Measurements from ENCODE around the gene TSHZ2. TPM values are rescaled to one million over a fixed set of nuclear protein-coding genes. Genes with fewer than 3 reads are reported as not detected.

Gene TSHZ2
- total RNA-seq, 1 donor from 2014 or later: 0.27 TPM

DNA sequence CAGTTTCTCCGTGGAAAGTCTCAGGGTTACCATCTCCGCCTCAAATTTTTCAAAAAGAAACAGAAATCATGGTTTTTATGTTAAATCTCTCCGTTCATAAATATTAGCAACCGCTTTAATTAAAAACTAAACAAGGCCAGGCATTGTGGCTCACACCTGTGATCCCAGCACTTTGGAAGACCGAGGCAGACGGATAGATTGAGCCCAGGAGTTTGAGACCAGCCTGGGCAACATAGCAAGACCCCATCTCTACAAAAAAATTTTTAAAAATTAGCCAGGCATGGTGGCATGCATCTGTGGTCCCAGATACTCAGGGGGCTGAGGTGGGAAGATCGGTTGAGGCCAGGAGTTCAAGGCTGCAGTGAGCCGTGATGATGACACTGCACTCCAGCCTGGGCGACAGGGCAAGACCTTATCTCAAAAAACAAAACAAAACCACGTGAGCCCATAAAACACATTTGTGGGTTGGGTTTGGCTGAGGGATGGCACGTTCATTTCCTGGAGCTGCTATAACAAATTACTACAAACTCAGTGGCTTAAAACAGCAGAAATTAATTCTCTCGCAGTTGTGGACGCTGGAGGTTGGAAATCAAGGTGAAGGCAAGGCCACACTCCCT, 398.3 kb downstream of the TSHZ2 start:
- DNase-seq (ENCODE audit: low read depth): no peak

DNA sequence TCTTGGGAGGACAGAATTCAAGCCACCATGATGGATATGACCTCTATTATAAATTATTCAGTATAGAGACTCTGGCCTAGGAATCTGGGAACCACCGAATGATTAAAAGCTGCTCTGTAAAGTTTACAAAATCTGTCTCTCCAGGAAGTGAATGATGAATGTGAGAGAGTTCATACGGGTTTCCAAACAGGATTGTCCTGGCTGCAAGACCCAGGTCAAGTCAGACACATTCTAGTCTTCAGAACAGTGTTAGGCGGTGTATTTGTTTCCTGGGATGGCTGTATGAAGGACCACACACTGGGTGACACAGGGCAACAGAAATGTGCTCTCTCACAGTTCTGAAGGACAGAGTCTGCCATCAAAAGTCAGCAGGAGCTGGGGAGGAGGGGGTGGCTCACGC, 399.1 kb downstream of the TSHZ2 start:
- no peak for DNase-seq (ENCODE audit: low read depth)

DNA sequence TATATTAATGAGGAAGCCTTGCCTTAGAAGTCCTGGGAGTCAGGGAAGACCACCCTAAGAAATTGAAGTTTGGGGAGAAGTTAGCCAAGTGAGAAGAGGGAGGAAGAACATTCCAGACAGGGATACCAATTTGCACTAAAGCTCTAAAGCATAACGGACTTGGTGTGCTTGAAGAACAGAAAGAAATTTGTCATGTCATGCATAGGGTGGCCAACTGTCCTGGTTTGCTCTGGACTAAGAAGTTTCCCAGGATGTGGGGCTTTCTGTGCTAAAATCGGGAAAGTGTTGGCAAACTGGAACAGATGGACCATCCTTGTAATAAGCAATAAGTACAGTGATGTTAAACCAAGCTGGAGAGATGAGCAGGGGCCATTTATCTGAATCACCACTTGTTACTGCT, 403.9 kb downstream of the TSHZ2 start:
- DNase-seq (ENCODE audit: low read depth): no peak

DNA sequence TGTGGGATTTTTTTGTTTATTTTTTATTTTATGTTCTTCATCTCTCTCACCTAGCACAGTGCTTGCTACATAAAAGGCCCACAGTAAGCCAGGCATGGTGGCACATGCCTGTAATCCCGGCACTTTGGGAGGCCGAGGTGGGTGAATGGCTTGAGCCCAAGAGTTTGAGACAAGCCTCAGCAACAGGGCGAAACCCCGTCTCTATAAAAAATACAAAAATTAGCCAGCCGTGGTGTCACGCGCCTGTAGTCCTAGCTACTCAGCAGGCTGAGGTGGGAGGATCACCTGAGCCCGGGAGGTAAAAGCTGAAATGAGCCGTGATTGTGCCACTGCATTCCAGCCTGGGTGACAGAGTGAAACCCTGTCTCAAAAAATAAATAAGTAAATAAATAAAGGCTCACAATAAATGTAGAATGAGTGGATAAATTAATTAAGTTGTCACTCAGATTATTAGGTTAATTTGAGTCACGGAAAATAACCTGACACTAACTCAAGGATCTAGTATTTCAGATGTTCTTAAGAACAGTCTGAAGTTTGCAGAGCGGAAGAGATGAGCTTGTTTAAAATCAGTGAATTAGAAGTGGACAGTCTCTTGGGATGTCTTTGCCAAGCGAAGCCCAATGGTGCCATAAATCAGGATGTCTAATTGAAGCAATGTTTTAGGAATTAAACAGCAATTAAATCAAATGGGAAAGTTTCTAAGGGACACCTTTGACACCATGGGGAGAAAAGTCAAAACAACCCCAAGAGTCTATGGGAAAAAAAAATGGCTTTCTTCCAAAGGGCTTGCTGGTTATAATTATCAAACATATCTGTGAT, 407.1 kb downstream of the TSHZ2 start:
- DNase-seq (ENCODE audit: low read depth): no peak

DNA sequence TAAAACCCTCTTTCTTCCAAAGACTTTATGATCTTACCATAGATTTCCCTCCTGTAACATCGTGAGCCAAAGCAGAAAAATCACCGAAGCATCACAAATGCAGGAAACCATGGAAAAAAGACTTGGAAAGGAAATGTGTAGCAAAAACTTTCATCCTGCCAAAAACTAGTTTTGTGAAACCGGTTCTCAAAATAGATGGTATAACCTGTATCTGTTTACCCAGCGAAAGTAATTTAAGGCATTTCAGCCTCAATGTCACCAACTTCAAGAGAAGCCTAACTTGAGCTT, 407.6 kb downstream of the TSHZ2 start:
- DNase-seq (ENCODE audit: low read depth): no peak

DNA sequence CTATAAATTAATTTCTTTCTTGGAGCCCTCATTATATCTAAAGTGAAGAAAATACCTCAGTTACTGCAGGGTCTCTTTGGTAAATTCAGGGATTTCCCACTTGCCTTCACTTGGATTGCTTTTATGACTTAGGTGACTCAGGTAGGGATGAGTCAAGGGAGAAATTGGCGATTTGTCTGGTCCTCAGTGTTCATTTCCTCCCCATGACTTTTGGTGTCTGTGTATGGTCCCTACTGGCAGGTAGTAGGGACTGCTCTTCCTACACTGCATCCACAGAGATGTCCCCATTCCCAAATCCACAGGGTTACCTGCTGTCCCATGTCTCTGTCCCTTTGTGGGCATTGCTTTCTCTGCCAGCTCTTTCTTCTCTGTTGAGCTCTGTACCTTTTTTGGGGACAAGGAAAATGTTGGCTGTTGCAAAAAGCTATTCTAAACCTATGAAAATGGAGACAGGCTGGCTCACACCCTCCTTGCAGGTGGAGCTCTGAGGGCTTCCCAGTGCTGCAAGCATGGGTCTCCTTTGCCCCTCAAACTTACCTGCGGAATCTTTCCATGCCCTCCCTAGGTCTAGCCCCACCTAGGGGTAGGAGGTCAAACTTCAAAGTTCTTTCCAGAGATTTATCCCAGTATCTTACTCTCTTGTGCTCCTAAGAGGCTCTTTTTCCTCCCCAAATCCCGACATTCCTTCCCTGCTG, 409.6 kb downstream of the TSHZ2 start:
- no peak for DNase-seq (ENCODE audit: low read depth)

DNA sequence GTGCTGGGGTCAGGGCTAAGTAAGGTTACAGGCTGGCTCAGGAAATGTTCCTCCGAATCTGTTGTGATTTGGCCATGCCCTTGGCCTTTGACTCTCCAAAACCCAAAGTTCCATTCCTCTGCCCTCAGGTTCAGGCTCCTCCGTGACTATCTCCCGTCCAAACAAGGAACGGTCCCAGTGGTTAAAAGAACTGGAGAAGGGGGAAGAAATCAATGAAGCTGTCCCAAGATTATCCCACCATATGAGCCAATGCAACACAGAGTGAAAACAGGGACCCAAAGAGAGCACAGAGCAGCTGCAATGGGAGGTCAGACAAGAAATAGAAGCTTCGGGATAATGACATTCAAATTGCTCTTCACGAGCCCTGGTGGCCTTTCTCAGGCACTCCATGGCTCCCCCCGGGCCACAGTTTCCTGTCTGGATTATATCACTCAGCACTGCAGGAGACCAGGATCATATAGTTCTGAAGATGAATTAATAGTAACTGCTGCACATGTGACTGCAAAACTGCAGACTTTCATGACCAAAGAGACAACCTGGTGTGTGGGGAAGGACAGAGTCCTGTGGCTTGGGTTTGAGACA, 410.2 kb downstream of the TSHZ2 start:
- no peak for DNase-seq (ENCODE audit: low read depth)

DNA sequence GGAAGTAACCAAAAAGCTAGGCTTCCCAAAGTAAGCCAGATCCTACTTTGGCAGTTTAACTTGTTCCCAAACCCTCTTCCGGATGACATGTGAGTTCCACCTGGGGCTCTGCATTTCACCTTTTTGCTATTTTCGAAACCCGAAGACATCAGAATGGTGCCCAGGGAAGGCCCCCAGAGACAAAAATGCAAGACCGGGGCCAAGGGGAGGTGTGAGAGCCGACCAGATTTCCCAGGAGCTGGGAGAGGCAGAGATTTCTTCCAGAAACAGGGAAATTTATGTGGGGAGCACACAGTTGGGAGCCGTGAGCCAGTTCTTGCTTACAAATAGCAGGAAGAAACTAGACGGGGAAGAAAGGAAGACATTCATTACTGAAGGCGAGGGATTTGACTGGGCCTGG, 411.8 kb downstream of the TSHZ2 start:
- DNase-seq (ENCODE audit: low read depth): no peak

DNA sequence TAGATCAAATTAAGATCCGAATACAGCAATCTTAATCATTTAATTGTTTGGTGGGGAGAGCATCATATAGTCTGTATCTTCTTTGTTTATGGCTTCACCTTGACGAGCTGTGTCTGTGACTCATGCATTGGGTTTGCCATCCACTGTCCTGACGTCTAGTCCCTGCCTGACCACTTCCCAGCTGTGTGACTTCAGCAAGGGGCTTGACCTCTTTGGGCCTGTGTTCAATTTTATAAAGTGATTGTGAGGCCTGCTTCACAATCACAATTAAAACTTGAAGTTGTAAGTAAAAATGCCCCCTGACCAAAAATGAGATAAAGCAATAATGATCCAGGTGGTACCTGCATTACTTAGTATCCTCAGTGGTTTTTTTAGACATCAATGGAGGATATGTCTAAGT, 412.2 kb downstream of the TSHZ2 start:
- DNase-seq (ENCODE audit: low read depth): no peak

DNA sequence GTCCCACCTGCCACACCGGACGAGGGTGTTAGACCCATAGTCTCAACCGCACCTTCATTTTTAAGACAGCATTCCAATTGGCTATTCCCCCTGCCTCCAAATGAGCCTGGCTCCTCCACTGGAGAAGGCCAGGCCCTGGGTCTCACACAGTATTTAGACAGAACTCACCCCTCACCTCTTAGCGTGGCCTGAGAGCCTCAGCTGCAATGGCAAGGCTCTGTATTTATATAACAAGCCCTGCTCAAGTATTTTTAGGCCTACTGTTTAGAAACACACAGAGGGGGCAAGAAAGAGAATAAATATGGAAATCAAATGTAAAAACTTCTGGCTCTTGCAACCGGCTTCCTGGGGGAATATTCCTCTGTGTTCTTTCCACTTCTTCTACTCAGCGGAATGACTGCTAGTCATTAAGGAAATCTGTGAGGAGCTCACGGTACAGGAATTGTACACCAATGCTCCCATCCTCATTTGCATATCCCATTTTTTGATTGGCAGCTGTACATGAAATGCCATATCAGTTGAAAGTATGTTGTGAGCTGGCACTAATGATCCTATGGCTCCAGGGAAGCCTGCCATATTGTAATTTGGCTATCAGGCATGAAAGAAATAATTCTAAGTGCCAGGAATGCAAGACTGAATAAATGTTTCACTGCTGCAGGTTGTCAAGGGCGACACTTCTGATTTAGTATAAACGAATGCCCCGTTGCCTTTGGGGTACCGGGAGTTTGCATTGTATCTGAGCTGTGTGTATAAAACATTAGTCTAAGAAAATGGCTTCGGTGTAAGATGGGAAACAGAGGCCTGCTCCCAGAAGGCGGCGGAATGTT, 414.0 kb downstream of the TSHZ2 start:
- no peak for DNase-seq (ENCODE audit: low read depth)

DNA sequence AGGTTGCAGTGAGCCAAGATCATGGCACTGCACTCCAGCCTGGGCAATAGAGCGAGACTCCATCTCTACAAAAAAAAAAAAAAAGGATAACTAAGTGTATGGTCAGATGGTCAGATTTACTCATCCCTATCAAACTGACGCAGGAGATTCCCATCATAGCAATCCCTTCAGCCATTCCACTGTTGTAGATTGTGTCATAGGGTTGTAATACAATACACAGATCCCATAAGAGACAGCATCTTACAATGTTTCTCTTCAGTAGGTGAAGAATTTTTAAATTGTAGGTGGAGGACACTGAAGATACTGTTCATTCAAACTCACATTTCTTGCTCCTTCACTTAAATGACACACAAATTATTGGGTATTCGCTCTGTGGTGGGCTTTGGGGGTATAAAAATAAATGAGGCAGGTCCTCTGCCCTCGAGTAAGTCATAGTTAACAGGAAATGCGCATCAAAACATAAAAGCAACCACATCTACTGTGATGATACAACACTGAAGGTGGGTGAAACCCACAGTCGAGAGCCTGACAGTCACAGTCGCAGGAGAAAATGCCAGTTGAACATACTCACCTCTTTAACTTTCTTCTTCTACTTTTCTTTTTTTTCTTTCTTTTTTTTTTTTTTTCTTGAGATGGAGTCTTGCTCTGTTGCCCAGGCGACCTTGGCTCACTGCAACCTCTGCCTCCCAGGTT, 416.0 kb downstream of the TSHZ2 start:
- no peak for DNase-seq (ENCODE audit: low read depth)

DNA sequence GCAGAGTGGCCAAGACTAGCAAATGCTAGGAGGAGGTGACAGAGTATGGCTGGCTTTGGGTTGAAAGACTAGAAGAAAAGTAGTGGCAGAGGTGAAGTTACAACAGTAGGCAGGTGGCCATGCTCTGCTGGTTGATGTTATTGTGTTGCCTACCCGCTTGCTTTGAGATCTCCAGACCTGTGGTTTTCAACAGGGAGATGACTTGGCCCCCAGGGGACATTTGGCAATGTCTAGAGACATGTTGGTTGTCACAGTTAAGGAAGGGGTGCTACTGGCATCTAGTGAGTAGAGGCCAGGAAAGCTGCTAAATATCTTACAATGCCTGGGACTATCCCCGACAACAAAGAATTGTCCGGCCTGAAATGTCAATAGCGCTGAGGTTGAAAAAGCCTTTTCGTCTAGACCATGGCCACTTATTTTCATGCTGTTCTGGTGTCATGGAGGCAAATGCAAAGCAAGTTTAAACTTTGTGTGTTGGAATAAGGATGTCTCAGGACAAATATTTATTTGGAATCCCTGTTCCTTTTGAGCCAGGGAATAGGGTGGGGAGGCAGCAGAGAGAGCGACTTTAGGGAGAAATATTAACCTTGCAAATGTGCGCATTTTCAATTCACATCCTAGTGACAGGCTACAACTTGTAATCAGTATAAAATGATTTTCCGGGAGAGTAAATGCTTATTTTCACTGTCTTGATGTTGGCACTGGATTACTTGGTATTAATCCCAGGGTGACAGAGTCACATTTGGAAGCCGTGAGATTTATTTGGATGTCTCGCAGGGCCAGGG, 417.6 kb downstream of the TSHZ2 start:
- DNase-seq (ENCODE audit: low read depth): no peak

DNA sequence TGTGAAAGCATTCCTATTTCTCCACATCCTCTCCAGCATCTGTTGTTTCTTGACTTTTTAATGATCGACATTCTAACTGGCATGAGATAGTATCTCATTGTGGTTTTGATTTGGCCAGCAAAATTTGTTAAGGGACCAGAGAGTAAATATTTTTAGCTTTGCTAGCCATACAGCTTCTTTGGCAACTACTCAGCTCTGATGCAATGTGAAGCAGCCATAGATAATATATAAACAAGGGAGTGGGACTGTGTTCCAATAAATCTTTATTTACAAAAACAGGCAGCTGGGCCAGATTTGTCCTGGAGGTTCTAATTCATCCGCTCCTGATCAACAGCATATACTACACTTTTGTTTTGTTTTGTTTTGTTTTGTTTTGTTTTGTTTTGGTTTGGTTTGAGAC, 418.6 kb downstream of the TSHZ2 start:
- no peak for DNase-seq (ENCODE audit: low read depth)

DNA sequence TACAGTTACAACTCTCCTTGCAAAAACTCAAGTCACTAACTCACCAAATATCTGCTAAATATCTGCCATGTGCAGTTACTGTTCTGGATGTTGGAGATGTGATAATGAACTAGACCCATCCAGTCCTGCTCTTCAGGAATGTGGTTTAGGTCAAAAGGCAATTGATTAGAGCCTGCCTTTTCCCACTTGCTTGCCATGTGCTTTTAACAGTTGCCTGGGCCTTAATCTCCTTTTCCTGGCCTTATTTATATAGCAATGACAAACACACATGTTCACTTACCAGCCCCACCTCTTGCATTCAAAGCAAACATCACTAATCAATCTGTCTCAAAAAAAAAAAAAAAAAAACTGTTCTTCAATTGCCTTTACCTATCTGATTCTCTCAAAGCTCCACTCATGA, 422.3 kb downstream of the TSHZ2 start:
- no peak for DNase-seq (ENCODE audit: low read depth)

DNA sequence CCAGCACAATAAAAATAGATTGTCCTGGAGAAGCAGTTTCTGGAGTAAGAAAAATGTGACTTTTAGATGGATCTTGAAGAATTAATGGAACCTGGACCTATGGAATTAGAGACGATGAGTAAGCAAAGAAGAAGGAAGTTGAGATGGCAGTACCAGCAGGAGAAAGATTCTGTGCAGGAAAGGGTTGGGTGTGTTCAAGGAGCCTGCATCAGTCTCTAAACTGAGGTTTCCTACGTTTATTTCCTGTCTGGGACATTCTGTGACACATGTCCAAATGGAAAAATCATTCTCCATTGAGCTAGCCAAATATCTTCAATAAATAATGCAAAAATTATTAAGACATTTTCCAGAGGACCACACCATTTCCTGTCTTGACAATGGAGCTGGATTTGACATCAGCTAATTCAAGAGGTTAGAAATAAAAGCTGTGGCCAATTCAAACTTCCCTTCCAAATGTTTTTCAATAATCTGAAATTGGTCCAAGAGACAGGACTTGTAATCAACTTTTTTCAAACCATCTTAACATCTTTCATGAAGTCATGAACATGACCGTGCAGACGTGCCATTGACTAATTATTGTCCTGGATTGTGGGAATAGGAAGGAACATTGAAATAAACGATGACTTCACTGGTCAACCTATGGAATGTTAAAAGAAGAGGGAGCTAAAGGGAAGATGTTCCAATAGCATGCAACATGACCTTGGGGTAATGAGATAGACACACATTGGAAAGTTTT, 423.2 kb downstream of the TSHZ2 start:
- DNase-seq (ENCODE audit: low read depth): no peak

DNA sequence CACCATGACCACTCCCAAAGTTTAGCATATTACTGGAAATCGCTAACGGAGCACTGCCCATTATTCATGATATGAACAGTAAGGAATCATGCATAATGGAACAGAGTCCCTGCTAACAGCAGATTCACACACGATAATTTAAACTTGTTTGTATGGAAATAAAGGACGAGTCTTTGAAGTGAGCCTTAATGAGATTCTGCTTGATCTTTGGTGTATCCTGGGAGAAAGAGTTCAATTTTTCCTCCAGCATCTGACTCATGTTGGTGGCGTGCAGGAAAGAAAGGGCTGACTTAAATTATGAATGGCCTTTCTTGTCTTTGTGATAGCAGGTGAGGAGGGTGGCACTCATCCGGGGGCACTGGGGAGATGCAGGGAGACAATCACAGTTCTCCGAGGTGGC, 426.9 kb downstream of the TSHZ2 start:
- no peak for DNase-seq (ENCODE audit: low read depth)

DNA sequence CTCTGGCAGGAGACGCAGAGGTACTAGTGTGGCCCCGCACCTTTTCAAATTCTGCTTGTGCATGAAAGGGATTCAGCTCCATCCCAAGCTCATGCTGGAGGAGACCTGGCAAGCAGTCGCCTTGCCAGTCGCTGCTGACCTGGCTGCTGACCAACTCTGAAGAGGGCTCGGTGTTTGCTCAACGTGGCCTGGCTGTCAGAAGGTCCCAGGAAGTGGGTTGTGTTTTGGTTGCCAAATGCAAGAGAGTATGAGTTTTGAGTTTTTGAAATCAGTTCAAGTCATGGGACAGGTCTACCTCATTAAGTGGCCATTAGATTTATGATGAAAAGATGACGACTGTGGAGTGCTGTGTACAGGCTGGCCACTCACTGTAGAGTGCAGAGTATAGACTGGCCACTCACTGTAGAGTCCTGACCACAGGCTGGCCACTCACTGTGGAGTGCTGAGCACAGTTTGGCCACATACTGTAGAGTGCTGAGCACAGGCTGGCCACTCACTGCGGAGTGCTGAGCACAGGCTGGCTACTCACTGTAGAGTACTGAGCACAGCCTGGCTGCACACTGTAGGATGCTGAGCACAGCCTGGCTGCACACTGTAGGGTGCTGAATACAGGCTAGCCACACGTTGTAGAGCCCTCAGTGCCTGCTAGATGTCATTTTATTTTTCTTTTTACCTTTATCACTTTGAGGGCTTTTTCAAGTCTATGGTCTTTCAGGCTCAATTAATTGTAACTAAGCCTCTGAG, 427.6 kb downstream of the TSHZ2 start:
- DNase-seq (ENCODE audit: low read depth): no peak

DNA sequence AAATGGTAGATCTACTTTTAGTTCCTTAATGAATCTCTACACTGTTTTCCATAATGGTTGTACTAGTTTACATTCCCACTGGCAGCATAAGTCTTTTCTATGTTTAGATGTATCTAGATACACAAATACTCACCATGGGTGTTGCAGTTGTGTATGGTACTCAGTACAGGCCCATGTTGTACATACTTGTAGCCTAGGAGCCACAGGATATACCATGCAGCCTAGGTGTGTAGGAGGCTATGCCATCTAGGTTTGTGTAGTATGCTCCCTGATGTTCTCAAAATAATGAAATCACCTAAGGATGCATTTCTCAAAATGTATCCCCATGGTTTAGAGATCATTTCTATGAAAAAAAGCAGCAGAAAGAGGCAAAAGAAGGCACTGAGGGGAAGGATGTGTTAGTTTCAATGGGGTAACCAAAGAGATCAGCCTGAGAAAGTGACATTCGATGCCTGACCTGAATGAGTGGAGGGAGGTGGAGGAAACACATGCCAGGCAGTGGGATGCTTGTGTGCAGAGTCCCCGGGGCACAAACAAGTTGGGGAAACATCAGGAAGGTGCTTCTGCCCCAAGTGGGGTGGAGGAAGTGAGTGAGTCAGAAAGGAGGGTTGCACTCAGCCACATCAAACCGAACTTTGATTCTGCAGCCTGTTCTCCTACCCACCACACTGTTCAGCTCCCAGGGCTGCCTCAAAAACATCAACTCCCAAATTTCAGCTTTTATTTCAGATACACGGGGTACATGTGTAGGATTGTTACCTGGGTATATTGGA, 430.3 kb downstream of the TSHZ2 start:
- DNase-seq (ENCODE audit: low read depth): no peak
